Activated CD8-positive, alpha-beta memory T cell treated with anti-CD3 and anti-CD28 coated beads, Interleukin-2, amount 10 ng/mL, durations not matched to agents 7 days and 5 days (primary cell): ENCODE data around the gene ATP12A. TPM values are rescaled to one million over a fixed set of nuclear protein-coding genes. Genes with fewer than 3 reads are reported as not detected.

Experiments
- ATAC-seq: fragments of 150-1000 bp; cut with Tn5 transposase; one replicate; pipeline ENCODE4 v1.10.0; 2021; ENCODE audit warnings: moderate library complexity
- CTCF ChIA-PET: fragments of 350-600 bp; sonication (Branson Sonifier 250); formaldehyde crosslinking; loops from one replicate; lab custom pipeline; 2021; ENCODE audit warnings: antibody characterized with exemption; lab: Charles Lee
- DNase-seq: peaks from one replicate; pipeline ENCODE4 v3.0.0-alpha.2; 2020
- H3K27ac Mint-ChIP-seq: one replicate; pipeline ENCODE4 v1.8.0; 2021; ENCODE audit warnings: mild to moderate bottlenecking, mixed read lengths
- H3K27me3 Mint-ChIP-seq: one replicate; pipeline ENCODE4 v1.8.0; 2021; ENCODE audit warnings: mixed read lengths
- H3K36me3 Mint-ChIP-seq: one replicate; pipeline ENCODE4 v1.8.0; 2021; ENCODE audit warnings: mild to moderate bottlenecking, mixed read lengths
- H3K4me1 Mint-ChIP-seq: one replicate; pipeline ENCODE4 v1.8.0; 2021; ENCODE audit warnings: mixed read lengths
- H3K4me3 Mint-ChIP-seq: one replicate; pipeline ENCODE4 v1.8.0; 2021; ENCODE audit warnings: mild to moderate bottlenecking, moderate library complexity, mixed read lengths
- H3K9me3 Mint-ChIP-seq: one replicate; pipeline ENCODE4 v1.8.0; 2022; ENCODE audit warnings: low read depth, mixed read lengths
- total RNA-seq, 2 experiments: library from RNA; stranded (reverse); gene quantifications; one replicate each; pipeline ENCODE4 v1.2.3, GENCODE V29; 2021

ATP12A gene
- total RNA-seq, 2 experiments from 2014 or later: 1.6 to 4.7 TPM

DNA sequence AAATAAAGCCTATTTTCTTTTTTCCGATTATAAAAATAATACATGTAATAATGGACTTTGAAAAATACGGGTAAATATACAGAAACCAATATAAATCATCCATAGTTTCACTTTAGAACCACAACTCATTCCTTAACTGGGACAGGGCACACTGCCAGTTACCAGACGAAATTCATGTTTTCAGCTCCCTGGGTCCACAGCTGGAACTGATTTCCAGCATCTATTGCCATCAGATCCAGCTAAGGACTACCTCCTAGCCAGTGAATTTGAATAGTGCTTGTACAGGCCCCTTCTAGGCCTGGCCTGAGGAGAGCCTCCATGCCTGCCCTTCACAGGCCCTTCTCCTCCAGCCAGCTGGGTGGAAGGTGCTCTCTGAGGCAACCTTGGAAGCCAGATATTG, 30.0 kb upstream of the ATP12A start:
- H3K27ac Mint-ChIP-seq: no peak overlapping the region
- ATAC-seq: no peak
- no peaks in the 10 kb centered on the region for H3K9me3 Mint-ChIP-seq
- peaks cover 11% of the 10 kb centered on the region for H3K4me1 Mint-ChIP-seq
- H3K27me3 Mint-ChIP-seq: no peaks in the 10 kb centered on the region
- peaks cover 2% of the 10 kb centered on the region for H3K36me3 Mint-ChIP-seq
- no peak for DNase-seq
- H3K4me3 Mint-ChIP-seq: no peak overlapping the region
- CTCF ChIA-PET: no interaction called here

GRCh38 chr13:24651718-24652345, 28.4 kb upstream of the ATP12A start:
- H3K36me3 Mint-ChIP-seq: peaks cover 3% of the 10 kb centered on the region
- H3K4me1 Mint-ChIP-seq: peaks cover 10% of the 10 kb centered on the region
- no peak for DNase-seq
- H3K9me3 Mint-ChIP-seq: no peaks in the 10 kb centered on the region
- no peak overlapping the region for H3K27ac Mint-ChIP-seq
- no peak for ATAC-seq
- CTCF ChIA-PET: interaction anchor here (1.1 kb wide), 1 partner anchor 46 kb away, joined by 3 read pairs; no protein-coding TSS in a partner anchor
- H3K4me3 Mint-ChIP-seq: no peak overlapping the region
- H3K27me3 Mint-ChIP-seq: peaks cover 2% of the 10 kb centered on the region

- Mint-ChIP-seq H3K4me3 (no peak overlapping the region), H3K36me3 (peaks cover 3% of the 10 kb centered on the region), H3K27me3 (peaks cover 3% of the 10 kb centered on the region), H3K27ac (no peak overlapping the region), H3K4me1 (peaks cover 10% of the 10 kb centered on the region), H3K9me3 (no peaks in the 10 kb centered on the region)
- CTCF ChIA-PET: no interaction called here
- DNase-seq (no peak), ATAC-seq (no peak)
Measured at GRCh38 chr13:24652359-24652758, 27.8 kb upstream of the ATP12A start.

- CTCF ChIA-PET: interaction anchor here (2.1 kb wide), 1 partner anchor 28 kb away, joined by 7 read pairs; no protein-coding TSS in a partner anchor
- peaks cover 1% of the 10 kb centered on the region for H3K4me1 Mint-ChIP-seq
- DNase-seq (no peak), ATAC-seq (no peak)
- H3K27me3 Mint-ChIP-seq: peaks cover 8% of the 10 kb centered on the region
- no peaks in the 10 kb centered on the region for H3K9me3 Mint-ChIP-seq
- H3K36me3 Mint-ChIP-seq: peaks cover 1% of the 10 kb centered on the region
- no peak overlapping the region for H3K27ac Mint-ChIP-seq
- H3K4me3 Mint-ChIP-seq: no peak overlapping the region
Measured at GRCh38 chr13:24654741-24655140, 25.5 kb upstream of the ATP12A start.

- peaks cover 9% of the 10 kb centered on the region for H3K27me3 Mint-ChIP-seq
- H3K9me3 Mint-ChIP-seq: no peaks in the 10 kb centered on the region
- peaks cover 1% of the 10 kb centered on the region for H3K36me3 Mint-ChIP-seq
- DNase-seq: no peak
- CTCF ChIA-PET: interaction anchor here (0.9 to 1.8 kb wide), 4 partner anchors 11 to 51 kb away, joined by 3 to 4 read pairs (median 3); no protein-coding TSS in a partner anchor
- H3K4me1 Mint-ChIP-seq: peaks cover 6% of the 10 kb centered on the region
- no peak overlapping the region for H3K27ac Mint-ChIP-seq
- H3K4me3 Mint-ChIP-seq: no peak overlapping the region
- no peak for ATAC-seq
Measured at GRCh38 chr13:24659239-24659638, 21.0 kb upstream of the ATP12A start.

GRCh38 chr13:24660023-24660741, 20.0 kb upstream of the ATP12A start:
- Mint-ChIP-seq H3K9me3 (no peaks in the 10 kb centered on the region), H3K4me3 (no peak overlapping the region), H3K27ac (no peak overlapping the region), H3K27me3 (peaks cover 9% of the 10 kb centered on the region), H3K36me3 (peaks cover 1% of the 10 kb centered on the region), H3K4me1 (peaks cover 6% of the 10 kb centered on the region)
- no peak for DNase-seq
- ATAC-seq: no peak
- CTCF ChIA-PET: interaction anchor here (0.9 to 1.8 kb wide), 5 partner anchors 10 to 55 kb away, joined by 3 to 6 read pairs (median 3); no protein-coding TSS in a partner anchor

GRCh38 chr13:24661713-24662112, 18.5 kb upstream of the ATP12A start:
- Mint-ChIP-seq H3K4me3 (no peak overlapping the region), H3K9me3 (no peaks in the 10 kb centered on the region), H3K27me3 (peaks cover 9% of the 10 kb centered on the region), H3K4me1 (peaks cover 6% of the 10 kb centered on the region), H3K27ac (no peak overlapping the region), H3K36me3 (no peaks in the 10 kb centered on the region)
- ATAC-seq: no peak
- DNase-seq: no peak
- CTCF ChIA-PET: interaction anchor here (0.8 to 1.2 kb wide), 2 partner anchors 18 to 21 kb away, joined by 3 read pairs; no protein-coding TSS in a partner anchor

GRCh38 chr13:24662195-24663088, 17.8 kb upstream of the ATP12A start:
- ATAC-seq (no peak), DNase-seq (no peak)
- Mint-ChIP-seq H3K27ac (no peak overlapping the region), H3K9me3 (no peaks in the 10 kb centered on the region), H3K4me1 (peaks cover 6% of the 10 kb centered on the region), H3K27me3 (peaks cover 7% of the 10 kb centered on the region), H3K36me3 (no peaks in the 10 kb centered on the region), H3K4me3 (no peak overlapping the region)
- CTCF ChIA-PET: interaction anchor here (1.3 kb wide), 1 partner anchor 8 kb away, joined by 3 read pairs; no protein-coding TSS in a partner anchor

- no peak for ATAC-seq
- CTCF ChIA-PET: interaction anchor here (1.1 to 1.3 kb wide), 2 partner anchors 9 to 11 kb away, joined by 3 to 4 read pairs; no protein-coding TSS in a partner anchor
- DNase-seq: no peak
- no peak overlapping the region for H3K4me3 Mint-ChIP-seq
- H3K9me3 Mint-ChIP-seq: no peaks in the 10 kb centered on the region
- no peak overlapping the region for H3K27ac Mint-ChIP-seq
- peaks cover 8% of the 10 kb centered on the region for H3K27me3 Mint-ChIP-seq
- peaks cover 6% of the 10 kb centered on the region for H3K4me1 Mint-ChIP-seq
- H3K36me3 Mint-ChIP-seq: no peaks in the 10 kb centered on the region
Measured at GRCh38 chr13:24663089-24663395, 17.2 kb upstream of the ATP12A start.

- H3K27me3 Mint-ChIP-seq: peaks cover 8% of the 10 kb centered on the region
- H3K4me1 Mint-ChIP-seq: peaks cover 6% of the 10 kb centered on the region
- H3K9me3 Mint-ChIP-seq: no peaks in the 10 kb centered on the region
- CTCF ChIA-PET: interaction anchor here (1.0 to 1.3 kb wide), 3 partner anchors 10 to 37 kb away, joined by 3 to 4 read pairs (median 3); no protein-coding TSS in a partner anchor
- H3K36me3 Mint-ChIP-seq: no peaks in the 10 kb centered on the region
- no peak overlapping the region for H3K27ac Mint-ChIP-seq
- H3K4me3 Mint-ChIP-seq: no peak overlapping the region
- no peak for DNase-seq
- no peak for ATAC-seq
Measured at GRCh38 chr13:24663586-24663985, 16.6 kb upstream of the ATP12A start.

DNA sequence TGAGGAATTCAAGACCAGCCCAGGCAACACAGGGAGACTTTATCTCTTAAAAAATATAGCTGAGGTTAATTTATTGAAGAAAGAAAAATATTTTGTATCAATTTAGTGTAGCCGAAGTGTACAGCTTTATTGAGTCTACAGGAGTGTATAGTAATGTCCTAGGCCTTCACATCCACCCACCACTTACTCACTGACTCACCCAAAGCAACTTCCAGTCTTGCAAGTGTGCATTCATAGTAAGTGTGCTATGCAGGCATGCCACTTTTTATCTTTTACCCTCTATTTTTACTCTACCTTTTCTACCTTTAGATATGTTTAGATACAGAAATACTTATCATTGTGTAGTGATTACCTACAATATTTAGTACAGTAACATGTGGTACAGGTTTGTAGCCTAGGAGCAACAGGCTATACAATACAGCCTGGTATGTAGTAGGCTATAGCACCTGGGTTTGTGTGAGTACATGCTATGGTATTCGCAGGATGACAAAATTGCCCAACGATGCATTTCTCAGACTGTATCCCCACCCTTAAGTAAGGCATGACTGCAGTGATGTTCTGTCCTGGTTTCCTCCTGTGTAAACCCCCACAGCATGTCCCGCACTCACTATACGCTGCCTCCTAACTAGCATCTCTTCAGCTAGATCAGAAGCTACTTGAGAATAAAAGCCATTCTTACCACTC, 15.3 kb upstream of the ATP12A start:
- Mint-ChIP-seq H3K36me3 (no peaks in the 10 kb centered on the region), H3K4me1 (peaks cover 9% of the 10 kb centered on the region), H3K27ac (no peak overlapping the region), H3K27me3 (peaks cover 4% of the 10 kb centered on the region), H3K9me3 (no peaks in the 10 kb centered on the region), H3K4me3 (no peak overlapping the region)
- ATAC-seq (no peak), DNase-seq (no peak)
- CTCF ChIA-PET: interaction anchor here (1.0 kb wide), 1 partner anchor 18 kb away, joined by 3 read pairs; no protein-coding TSS in a partner anchor

- H3K4me3 Mint-ChIP-seq: no peak overlapping the region
- CTCF ChIA-PET: interaction anchor here (0.9 to 1.2 kb wide), 3 partner anchors 12 to 63 kb away, joined by 3 to 4 read pairs (median 3); partner anchors contain the start of gene ATP12A
Measured at GRCh38 chr13:24668511-24668910, 11.7 kb upstream of the ATP12A start.

More at GRCh38 chr13:24668511-24668910, 11.7 kb upstream of the ATP12A start:
- peaks cover 20% of the 10 kb centered on the region for H3K4me1 Mint-ChIP-seq
- no peak for ATAC-seq
- H3K36me3 Mint-ChIP-seq: no peaks in the 10 kb centered on the region
- no peaks in the 10 kb centered on the region for H3K9me3 Mint-ChIP-seq
- no peak overlapping the region for H3K27ac Mint-ChIP-seq
- no peak for DNase-seq
- peaks cover 4% of the 10 kb centered on the region for H3K27me3 Mint-ChIP-seq
